Activated CD8-positive, alpha-beta memory T cell treated with anti-CD3 and anti-CD28 coated beads for 4 hours (primary cell): ENCODE measurements around the gene ZDHHC14.
A peak's percentile ranks its signal among the peaks of the same experiment; 100 is the strongest.

Experiments
- DNase-seq, 2 donors: peaks; one replicate each; pipeline ENCODE4 v3.0.0-alpha.2; 2020; ENCODE audit warnings: low read depth in 2 of 2

ZDHHC14 gene

GRCh38 chr6:157642736-157643135 lies 261.7 kb downstream of the ZDHHC14 start:
- no peak for DNase-seq

- DNase-seq = peak in 1 of 2 donors; percentile 14
Measured at GRCh38 chr6:157644043-157644810, 263.2 kb downstream of the ZDHHC14 start.

GRCh38 chr6:157645201-157645795 lies 264.3 kb downstream of the ZDHHC14 start:
- DNase-seq = no peak

- no peak for DNase-seq
Measured at GRCh38 chr6:157646012-157646411, 265.0 kb downstream of the ZDHHC14 start.

GRCh38 chr6:157647261-157647915 lies 266.4 kb downstream of the ZDHHC14 start:
- DNase-seq = no peak

- DNase-seq = no peak
Measured at GRCh38 chr6:157648561-157648960, 267.6 kb downstream of the ZDHHC14 start.

- no peak for DNase-seq
Measured at GRCh38 chr6:157649311-157650260, 268.6 kb downstream of the ZDHHC14 start.

- DNase-seq = no peak
Measured at GRCh38 chr6:157650261-157650640, 269.3 kb downstream of the ZDHHC14 start.

GRCh38 chr6:157650801-157651200 lies 269.8 kb downstream of the ZDHHC14 start:
- DNase-seq = no peak

- DNase-seq = no peak
Measured at GRCh38 chr6:157651731-157652490, 270.9 kb downstream of the ZDHHC14 start.

- no peak for DNase-seq
Measured at GRCh38 chr6:157652601-157653363, 271.8 kb downstream of the ZDHHC14 start.

- DNase-seq = no peak
Measured at GRCh38 chr6:157653521-157653920, 272.5 kb downstream of the ZDHHC14 start.

- no peak for DNase-seq
Measured at GRCh38 chr6:157655139-157655538, 274.1 kb downstream of the ZDHHC14 start.

GRCh38 chr6:157656437-157656997 lies 275.5 kb downstream of the ZDHHC14 start:
- no peak for DNase-seq

GRCh38 chr6:157657754-157658153 lies 276.8 kb downstream of the ZDHHC14 start:
- DNase-seq = no peak

GRCh38 chr6:157658301-157658700 lies 277.3 kb downstream of the ZDHHC14 start:
- no peak for DNase-seq

GRCh38 chr6:157659536-157660271 lies 278.7 kb downstream of the ZDHHC14 start:
- no peak for DNase-seq

GRCh38 chr6:157660414-157660813 lies 279.4 kb downstream of the ZDHHC14 start:
- DNase-seq = no peak

GRCh38 chr6:157661652-157662051 lies 280.7 kb downstream of the ZDHHC14 start:
- no peak for DNase-seq
